MM.1S (cell line): ENCODE data around the gene CEP104.

Experiments used
- EZH2 ChIP-seq: fragments of 300-600 bp; sonication (generic); optimal IDR thresholded peaks from 2 replicates; pipeline ENCODE3; 2017; ENCODE audit warnings: low read depth, mild to moderate bottlenecking, antibody characterized with exemption, low read length, mixed read lengths
- EZH2phosphoT487 ChIP-seq: fragments of 300-600 bp; sonication (generic); IDR thresholded peaks from 2 replicates; pipeline ENCODE4 v1.6.1; 2018; ENCODE audit warnings: antibody characterized with exemption, low read length
- TF ChIP-seq, protein P1 (sequence below): fragments of 300-600 bp; sonication (generic); IDR thresholded peaks from 2 replicates; pipeline ENCODE4 v1.5.1; 2016; ENCODE audit warnings: antibody characterized with exemption, low read length, mixed read lengths

GRCh38 chr1:3872546-3872945 is 15.5 kb upstream of the CEP104 start:
- TF ChIP-seq, protein P1, sequence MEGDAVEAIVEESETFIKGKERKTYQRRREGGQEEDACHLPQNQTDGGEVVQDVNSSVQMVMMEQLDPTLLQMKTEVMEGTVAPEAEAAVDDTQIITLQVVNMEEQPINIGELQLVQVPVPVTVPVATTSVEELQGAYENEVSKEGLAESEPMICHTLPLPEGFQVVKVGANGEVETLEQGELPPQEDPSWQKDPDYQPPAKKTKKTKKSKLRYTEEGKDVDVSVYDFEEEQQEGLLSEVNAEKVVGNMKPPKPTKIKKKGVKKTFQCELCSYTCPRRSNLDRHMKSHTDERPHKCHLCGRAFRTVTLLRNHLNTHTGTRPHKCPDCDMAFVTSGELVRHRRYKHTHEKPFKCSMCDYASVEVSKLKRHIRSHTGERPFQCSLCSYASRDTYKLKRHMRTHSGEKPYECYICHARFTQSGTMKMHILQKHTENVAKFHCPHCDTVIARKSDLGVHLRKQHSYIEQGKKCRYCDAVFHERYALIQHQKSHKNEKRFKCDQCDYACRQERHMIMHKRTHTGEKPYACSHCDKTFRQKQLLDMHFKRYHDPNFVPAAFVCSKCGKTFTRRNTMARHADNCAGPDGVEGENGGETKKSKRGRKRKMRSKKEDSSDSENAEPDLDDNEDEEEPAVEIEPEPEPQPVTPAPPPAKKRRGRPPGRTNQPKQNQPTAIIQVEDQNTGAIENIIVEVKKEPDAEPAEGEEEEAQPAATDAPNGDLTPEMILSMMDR: no peak
- no peak for TF ChIP-seq EZH2phosphoT487
- no peak for TF ChIP-seq EZH2
